HS-5 (cell line): ENCODE results near the gene RHOT1.
"Not testable (repeated sequence)": the region's sequence is repeated elsewhere in the genome, so short reads cannot be mapped to it uniquely, and the experiment has no call there.

Experiments used
- DNase-seq: peaks from one replicate; pipeline ENCODE4 v3.0.0-alpha.2; 2012; ENCODE audit warnings: low read depth

The RHOT1 gene

DNA sequence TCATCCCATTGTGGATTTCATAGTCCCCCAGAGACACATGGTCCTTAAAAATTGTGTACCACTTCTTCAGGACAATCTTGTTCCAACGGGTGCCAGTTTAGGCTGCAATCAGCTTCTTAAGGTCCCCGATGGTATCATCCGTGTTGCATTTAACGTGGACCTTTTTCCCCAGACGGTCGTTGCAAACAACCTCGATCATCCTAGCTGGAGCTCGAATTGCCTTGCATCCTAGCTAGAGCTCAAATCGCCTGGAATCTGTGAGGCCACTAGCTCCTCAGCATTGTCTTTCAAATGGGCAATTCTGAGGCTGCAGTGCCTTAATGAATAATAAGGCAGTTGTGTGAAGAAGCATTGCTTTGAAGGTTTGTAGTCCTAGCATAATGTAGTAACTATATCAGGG, 85.6 kb downstream of the RHOT1 start:
- DNase-seq, result no peak

DNA sequence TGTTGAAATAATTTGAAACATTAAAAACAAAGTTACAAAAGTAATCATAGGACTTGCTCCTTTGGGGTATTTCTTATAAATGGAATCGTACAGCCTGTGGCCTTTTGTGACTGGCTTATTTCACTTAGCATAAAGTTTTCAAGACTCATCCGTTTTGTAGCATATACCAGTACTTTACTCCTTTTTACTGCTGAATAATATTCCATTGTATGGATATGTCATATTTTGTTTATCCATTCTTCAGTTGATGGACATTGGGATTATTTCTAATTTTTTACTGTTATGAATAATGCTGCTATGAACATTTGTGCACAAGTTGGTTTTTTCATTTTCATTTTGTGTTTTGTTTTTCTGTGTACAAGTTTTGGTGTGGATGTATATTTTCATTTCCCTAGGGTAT, 93.3 kb downstream of the RHOT1 start:
- no peak for DNase-seq

DNA sequence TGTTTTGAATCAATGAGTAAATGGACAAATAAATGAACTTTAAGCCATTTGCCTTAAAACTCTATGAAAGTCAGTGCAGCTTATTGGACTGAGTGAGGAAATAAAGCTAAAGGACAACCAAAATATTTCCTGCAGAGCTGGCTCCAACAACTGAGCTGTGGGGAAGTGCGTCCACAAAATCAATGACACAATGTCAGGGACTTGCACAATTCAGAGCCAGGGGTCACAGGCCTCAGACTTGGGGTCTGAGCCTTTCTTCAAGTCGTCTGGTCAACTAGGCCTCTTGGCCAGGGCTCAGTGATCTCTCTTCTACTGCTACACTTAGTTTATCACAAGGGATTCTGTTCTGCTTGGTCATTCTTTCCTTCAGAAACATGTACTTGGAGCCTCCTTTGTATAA, 97.2 kb downstream of the RHOT1 start:
- no peak for DNase-seq

DNA sequence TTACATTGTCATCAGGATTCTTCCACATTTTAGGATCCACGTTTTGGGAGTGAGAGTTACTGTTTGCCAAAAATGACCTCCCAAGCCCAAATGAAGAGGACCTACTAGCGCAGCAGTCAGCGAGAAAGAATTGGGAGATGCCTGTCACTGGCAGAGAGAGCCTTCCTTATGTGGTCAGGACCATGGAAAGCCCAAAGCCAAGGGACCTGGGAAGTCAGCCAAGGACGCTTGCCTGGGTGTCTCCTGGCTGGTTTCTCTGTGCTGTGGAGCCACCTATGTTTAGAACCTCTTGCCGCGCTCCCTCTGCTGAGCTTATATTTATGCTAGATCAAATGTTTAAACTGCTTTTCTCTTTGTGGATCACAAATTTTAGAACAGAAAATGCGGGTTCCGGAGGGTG, 98.4 kb downstream of the RHOT1 start:
- no peak for DNase-seq

DNA sequence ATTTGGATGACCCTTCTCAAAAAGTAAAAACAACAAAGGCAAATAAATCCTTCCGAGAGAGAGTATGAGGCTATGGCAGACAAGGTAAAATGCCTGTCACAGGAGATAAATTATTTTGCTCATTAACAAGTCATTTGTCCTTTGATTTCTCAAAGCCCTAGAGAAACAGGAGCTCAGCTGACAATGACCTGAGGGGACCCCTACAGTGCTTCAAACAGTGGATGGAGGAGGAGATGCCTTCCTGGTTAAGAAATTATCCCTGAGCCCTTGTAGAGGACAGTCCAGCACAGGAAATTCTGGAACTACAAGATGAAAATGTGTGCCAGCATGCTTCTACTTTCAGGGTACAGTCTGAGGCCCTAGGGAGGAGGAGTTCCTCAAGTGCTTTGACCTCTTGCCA, 99.3 kb downstream of the RHOT1 start:
- DNase-seq, result no peak

DNA sequence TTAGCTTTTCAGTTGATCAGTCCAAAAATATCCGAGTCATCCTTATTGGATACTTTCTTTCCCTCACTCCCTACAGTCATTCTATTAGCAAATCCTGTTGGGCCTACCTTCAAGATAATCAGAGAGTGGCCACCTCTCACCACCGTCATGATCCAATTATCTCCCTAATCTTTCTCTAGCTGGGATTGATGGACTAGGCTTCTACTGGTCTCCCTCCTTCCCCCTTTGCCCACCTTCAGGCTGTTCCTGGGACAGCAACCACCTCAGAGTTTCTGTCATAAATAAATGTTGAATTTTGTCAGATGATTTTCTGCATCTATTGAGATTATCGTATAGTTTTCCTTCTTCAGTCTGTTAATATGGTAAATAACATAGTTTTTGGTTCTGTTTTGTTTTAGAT, 107.2 kb downstream of the RHOT1 start:
- DNase-seq, result no peak

DNA sequence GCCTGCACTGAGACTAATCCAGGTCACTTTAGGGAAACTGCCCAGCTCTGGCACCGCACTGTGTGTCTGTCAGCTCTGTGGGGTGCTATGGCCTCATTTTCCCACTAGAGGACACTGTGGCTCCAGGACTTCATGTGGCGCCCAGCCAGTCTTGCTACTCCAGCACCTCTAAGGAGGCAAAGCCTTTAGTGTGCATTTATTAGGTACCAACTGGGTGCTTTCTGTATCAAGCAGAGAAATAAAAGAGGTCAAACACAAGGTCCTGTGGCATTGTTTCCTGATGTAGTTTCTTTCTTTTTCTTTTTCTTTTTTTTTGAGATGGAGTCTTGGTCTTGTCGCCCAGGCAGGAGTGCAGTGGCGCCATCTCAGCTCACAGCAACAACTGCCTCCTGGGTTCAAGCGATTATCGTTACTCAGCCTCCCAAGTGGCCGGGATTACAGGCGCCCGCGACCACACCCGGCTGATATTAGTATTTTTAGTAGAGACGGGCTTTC, 110.9 kb downstream of the RHOT1 start:
- DNase-seq, result peak; percentile 47

DNA sequence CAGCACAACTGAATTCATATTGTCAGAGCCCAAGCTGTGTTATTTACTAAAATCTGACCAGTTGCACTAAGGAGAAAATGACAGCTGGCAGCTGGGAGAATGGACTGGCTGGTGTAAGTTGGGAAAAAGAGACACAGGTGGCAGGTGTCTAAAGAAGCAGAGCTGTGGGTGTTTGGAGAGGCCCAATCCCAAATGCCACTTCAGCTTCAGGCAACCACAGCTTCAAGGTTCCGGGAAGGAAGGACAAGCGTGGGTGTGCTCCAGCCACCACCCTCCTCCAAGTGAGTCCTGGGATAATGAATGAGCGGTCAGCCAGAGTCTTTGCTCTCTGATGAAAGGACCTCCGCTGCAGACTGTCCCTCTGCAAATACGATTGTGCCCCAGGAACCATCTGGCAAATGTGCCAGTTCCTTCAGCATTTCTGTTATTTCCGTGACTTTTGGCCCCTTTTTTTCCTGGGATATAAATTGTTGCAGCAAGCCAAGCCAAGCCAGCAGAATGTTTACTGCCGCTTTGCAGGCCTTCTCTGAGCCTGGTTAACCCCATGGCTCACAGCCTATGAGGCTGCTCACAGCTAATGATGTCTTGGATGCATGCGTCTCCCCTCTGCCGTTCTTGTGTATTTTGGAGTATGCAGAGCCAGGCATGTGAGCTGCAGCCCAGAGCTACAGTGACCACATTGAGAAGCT, 113.9 kb downstream of the RHOT1 start:
- DNase-seq, result no peak

DNA sequence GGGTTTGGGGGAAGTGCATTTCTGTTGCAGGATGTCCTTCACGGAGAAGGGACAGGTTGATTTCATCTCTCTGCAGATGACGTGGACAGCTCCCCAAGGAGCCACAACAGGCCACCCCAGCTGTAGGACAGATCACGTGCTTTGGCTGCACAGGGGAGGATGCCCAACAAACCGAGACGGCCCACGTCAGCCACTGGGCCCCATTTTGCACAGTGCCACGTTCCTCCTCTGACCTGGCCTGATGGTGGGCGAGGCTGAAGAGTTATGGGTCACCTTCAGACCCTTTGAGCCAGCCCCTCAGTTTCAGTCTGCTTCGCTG, 114.4 kb downstream of the RHOT1 start:
- no peak for DNase-seq

DNA sequence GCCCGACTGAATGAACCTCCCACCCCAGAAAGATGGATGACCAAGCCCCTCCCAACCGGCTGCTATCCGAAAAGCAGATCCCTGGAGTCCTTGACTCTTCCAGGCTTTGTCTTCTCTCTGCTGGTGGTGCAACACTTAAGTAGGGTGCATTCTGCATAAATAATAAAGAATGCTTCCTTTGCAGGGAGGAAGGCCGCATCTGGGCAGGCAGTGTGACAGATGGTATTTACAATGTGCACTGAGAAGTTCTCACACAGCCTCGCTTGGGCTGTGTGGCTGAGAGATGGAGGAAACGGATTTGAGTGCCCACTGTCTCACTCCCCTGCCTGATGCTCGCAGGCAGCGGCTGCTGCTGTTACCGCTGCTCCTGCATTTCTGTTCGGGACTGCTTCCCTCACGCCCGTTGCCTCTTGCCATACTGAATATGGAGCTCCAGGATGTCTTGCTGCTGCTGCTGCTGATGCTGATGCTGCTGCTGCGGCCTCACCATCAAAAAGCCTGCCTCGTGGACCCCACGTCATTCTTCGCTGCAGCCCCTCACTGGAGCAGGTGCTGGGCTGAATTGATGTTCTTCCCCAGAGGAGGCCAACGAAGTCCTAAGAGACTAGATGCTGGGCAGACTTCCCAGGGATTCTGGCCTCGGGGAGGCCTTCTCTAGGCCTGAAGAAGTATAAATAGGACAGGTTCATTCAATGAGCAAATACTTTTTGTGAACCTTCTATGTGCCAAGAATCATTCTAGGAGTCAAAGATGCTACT, 116.3 kb downstream of the RHOT1 start:
- DNase-seq, result no peak

DNA sequence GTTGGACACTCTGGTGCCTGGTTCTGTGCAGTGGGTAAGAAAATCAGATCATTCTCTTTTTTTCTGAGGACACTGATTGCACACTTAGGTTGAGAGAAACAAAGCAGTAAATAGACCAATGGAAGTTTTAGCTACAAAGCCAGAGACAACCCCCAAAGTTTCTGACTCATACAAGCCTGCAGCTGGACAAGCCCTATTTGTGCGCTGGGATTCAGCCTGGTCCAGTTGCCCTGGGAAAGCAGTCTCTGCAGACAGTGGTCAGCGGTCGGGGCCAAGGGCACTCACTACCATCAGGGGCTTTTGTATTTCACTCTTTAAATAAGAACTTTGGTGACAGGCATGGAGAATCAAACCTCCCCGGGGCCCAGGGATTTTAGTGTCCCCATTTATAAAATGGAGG, 117.3 kb downstream of the RHOT1 start:
- DNase-seq, result no peak

DNA sequence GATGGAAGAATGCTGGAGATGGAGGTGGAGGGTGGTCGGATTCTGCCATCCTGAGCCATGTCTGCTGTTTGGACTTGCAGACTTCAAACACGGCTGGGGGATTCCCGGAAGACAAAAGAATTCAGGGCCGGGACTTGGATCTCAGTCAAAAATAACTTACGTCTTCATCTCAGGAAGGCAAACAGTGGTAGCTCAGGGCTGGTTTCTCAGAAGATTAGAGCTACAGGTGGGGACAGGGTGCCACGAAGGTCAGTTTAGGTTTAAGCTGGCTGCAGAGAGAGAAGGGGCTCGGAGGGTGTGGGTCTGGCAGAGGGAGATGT, 119.1 kb downstream of the RHOT1 start:
- no peak for DNase-seq

DNA sequence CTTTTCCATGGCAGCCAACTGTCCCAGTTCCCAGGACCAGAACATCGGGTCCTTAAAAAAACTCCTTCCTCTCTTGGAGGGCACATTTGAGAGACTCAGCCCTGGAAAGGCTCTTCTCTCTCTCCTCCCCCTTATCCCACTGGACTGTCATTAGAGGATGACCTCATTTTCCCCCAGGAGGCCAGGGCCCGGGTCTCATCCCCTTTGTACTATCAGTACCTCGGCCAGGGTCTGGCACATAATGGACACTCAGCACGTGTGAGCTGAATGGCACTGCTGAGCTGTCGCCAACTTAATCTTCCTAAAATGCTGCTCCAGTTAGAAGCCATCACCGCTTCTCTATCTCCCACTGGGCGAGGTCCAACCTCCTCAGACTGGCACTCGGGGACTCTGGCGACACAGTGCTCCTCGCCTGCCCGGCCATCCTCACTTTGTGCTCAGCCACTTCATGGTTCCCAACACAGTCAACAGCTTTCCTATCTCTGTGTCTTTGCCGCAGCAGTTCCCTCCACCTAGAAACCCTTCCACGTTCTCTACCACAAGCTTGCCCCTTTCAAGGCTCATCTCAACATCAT, 119.7 kb downstream of the RHOT1 start:
- DNase-seq, result no peak

DNA sequence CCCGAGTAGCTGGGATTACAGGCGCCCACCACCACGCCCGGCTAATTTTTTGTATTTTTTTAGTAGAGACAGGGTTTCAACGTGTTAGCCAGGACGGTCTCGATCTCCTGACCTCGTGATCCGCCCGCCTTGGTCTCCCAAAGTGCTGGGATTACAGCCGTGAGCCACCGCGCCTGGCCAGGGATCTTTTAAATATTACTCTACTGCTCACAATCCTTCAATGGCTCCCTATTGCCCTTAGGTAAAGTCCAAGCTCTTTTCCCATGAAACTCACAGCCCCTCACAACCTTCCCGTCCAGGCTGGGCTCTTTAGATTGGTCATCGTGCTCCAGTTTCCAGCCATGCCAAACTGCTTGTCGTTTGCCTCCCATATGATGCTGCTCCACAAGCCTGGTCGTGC, 121.2 kb downstream of the RHOT1 start:
- not testable (repeated sequence) for DNase-seq

DNA sequence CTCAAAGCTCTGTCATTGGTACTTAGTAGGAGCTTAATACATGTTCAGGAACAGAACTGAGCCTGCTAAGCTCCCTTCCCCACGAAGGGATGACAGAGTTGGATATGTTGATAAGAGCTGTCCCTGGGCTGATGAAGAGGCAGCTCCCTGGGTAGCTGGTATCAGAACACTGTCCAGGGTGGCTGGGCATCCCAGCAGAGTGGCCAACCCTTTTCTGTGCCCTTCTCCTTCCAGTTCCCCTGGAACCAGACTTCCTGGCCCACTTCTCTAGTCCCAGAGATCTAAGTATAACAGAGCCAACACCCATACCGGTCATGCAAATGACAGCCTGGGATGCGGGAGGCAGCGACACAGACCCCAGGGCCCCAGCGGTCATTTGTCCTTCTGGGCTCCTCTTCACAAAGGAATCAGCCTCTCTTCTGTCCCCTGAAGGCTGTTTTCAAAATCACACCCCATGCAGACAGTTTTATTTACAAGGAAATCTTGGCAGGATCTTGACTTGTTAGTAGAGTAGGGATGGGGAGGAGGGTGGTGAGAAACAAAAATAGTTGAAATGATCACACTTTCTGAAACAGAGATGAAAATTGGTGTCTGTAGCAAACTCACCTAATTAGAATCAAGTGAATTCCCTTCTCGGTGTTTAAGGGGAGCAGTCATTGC, 122.0 kb downstream of the RHOT1 start:
- DNase-seq, result no peak

DNA sequence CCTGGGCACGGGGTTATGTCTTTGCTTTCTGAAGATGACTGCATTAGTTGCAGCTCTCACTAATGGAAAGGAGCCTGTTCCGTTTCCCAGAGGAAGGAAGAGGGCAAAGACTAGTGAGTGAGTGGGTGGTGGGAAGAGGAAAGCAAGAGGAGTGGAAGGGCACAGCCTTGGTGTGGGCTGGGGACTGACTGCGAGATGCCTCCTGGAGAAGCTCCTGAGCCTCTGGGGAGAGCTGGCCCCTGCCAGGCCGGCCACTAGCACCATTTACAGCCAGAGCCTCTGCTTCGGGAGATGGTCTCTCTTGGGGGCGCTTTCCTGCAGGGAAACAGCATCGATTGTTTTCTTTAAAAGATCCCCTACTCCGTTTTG, 122.5 kb downstream of the RHOT1 start:
- DNase-seq, result no peak

DNA sequence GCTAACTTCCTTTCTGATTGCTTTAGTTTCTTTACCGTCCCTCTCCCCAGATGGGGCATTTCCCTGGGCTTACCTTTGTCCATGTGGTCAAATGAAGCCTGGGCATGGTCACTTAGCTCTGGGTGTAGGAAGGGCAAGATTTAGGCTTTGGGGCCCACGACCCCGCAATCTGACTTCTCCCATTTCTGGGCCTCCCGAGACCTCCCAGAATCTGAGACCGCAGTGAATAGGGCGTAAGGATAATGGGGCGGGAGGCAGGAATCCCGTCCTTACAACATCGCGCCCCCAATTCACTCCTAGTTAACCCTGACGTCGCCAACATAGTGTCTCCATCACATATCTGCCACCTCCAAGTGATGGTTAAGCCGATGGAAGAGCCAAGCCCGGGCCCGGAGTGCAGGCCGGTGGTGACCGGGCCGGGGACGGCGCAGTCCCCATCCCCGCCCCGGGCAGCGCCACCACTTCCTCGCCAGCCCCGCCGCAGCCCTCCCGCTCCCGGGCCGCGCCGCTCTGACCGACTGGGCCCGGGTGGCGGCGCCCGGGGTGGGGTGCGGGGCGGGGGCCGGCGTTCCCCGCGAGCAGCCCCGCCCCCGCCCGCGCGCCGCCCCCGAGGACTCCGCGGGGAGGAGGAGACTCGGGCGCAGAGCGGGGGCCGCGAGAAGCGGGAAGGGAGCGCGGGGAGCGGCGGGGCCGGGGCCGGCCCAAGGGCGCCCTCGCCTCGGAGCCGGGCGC, 123.1 kb downstream of the RHOT1 start, which contains the start of gene RHBDL3:
Gene RHBDL3, plus strand, starts transcription at position 641 of the 732 bp plus-strand sequence. CDS start 358 bp downstream, outside the sequence.
- DNase-seq, result no peak

DNA sequence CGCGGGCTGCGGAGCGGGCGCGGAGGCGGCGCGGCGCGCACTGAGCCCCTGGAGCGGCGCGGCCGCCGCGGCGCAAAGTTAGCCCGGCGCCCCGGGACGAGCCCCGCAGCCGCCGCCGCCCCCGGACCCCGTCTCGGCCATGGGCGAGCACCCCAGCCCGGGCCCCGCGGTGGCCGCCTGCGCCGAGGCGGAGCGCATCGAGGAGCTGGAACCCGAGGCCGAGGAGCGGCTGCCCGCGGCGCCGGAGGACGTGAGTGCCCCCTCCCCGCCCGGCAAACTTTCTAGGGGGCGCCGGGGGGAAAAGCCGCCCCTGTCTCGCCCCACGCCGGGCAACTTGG, 123.7 kb downstream of the RHOT1 start:
- no peak for DNase-seq

DNA sequence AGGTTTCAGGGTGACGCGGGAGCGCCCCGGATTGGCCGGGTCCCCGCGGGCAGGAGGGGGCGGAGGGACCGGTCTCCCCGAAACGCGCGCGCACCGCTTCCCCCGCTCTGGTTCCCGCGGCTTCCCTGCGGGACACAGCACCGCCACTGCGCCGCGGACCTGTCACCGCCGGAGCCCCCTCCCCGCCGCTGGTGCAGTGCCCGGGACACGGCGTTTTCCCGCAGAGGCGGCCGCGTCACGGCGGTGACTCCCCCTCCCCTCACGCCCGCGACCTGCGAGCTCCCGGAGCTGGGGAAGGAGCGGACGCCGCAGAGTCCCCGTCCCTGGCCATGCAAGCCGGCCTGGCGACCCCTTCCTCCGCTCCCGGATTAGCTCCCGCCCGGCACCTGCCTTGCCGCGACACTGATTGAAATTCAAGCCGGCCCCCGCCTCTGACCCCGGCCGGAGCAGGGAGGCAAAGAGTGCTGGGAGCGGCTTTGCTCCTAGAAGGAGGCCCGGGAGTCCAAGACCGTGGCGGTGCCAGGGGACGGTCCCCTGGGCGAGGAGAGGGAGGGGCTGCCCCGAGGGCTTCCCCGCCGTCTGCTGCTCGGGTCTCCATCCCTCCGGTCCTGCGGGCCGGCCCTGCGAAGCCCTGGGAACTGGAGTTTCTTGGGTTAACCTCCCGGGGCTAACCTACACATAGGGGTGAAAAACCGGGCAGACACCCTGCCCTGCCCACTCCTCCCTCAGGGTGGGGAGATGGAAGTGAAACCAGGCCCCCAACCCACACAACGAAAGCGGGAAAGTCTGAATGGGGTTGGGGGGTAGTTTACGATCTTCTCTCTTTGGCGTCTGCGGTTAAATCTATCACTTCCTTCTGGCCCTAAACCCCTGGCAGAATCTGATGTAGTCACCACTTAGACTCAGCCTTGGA, 124.3 kb downstream of the RHOT1 start:
- no peak for DNase-seq

DNA sequence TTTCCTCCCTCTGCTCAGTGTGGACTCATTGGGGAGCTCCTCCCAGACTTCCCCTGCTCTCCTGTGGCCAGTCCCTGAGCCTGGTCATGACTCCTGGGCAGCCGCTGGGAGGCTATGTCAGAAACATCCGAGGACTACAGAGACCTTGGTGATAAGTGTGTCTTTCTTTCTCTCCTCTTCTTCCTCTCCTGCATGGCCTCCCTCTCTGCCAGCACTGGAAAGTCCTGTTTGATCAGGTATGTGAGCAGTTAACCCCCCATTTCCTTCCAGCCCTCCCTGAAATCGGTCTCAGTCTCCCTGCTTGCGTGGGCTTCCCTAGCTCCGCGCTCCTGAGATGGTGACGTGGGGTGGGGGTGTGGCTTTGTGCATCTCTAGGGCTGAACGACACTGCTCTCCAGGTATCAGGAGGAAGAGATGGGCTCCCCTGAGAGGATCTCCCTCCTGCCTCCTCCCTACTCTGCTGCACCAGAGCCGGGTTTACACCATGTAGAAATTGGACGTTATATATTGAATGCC, 125.4 kb downstream of the RHOT1 start:
- no peak for DNase-seq

DNA sequence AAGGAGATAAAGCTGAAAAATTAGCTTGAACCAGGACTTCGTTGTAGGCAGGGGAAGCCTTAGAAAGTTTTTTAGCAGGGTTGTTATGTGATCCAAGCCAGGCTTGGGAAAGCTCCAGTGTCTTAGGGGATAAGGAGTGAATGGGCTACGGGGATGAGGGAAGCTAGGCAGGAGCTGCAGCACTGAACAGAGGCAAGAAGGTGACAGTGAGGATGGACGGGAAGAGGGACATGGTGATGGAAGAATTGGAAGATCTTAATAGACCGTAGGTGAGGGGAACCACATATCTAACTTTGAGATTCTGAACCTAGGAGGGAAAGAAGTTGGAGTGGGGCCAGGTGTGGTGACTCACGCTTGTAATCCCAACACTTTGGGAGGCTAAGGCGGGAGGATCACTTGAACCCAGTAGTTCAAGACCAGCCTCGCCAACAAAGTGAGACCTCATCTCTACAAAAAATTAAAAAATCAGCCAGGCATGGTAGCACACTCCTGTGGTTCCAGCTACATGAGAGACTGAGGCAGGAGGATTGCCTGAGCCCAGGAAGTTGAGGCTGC, 126.5 kb downstream of the RHOT1 start:
- no peak for DNase-seq
